ENCODE measurements around the gene RBBP4.

Gene RBBP4

GRCh38 chr1:32727876-32728275, 76.9 kb downstream of the RBBP4 start:
- no peak for DNase-seq

DNA sequence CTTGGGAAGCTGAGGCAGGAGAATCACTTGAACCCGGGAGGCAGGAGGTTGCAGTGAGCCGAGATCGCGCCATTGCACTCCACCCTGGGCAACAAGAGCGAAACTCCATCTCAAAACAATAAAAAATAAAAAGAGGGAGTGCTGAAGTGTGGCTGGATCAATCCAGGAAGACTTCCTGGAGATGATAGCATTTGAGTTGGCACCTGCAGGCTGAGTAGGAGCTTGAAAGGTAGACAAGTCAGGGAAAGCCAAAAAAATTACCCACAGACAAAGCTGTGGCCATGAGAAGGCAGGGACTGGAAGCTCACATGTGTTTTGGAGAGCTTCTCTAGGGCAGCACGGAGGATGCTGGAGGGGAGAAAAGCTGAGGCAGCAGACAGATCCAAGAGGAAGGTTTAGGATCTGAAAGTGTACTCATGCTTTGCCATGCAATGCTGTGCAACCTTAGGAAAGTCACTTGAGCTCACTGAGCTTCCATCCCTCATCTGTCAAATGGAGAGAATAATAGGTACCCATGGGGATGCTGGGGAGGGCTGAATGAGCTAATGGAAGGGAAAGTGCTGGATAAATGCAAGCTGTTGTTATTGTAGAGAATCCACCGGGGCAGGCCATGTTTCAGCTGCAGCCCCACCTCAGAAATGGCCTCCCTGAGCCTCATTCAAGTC, 77.5 kb downstream of the RBBP4 start:
- no peak for DNase-seq

GRCh38 chr1:32729254-32730046, 78.4 kb downstream of the RBBP4 start:
- DNase-seq: no peak

- no peak for DNase-seq
Observed at GRCh38 chr1:32733582-32734321, 82.7 kb downstream of the RBBP4 start.

Data from amniotic stem cell (primary cell).